ENCODE measurements around the gene TSPAN18. TPM values are rescaled to one million over a fixed set of nuclear protein-coding genes. Genes with fewer than 3 reads are reported as not detected.

The TSPAN18 gene
- total and polyA plus RNA-seq, 9 donors = 2.1 to 35.3 (median 14.4) TPM

DNA sequence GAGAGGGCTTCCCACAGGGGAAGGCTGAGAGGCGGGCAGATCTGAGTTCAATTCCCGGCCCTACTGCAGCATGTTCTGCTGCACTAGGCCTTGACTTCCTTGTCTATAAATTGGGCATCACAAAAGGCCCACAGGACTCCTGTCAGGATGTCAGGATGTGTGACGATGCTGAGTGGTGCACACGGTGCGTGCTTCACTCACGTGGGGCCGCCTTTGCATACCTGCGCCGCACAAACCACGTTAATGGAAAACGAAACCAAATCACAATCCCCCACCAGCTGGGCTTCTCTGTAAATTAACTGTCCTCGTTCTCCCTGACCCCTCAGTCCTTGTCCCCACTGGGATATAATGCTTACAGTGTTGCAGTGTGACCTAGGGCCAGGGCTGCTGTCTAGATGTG, 32.3 kb upstream of the TSPAN18 start:
- no peak overlapping the region for H3K27ac ChIP-seq
- no peaks in the 10 kb centered on the region for H3K36me3 ChIP-seq
- no peak for DNase-seq
- H3K27me3 ChIP-seq = no peaks in the 10 kb centered on the region
- no peaks in the 10 kb centered on the region for H3K9me3 ChIP-seq
- no peak for TF ChIP-seq POLR2A (IDR thresholded peaks at IDR 0.05)
- no peak for TF ChIP-seq EP300 (IDR thresholded peaks at IDR 0.05)
- TF ChIP-seq, protein P1, sequence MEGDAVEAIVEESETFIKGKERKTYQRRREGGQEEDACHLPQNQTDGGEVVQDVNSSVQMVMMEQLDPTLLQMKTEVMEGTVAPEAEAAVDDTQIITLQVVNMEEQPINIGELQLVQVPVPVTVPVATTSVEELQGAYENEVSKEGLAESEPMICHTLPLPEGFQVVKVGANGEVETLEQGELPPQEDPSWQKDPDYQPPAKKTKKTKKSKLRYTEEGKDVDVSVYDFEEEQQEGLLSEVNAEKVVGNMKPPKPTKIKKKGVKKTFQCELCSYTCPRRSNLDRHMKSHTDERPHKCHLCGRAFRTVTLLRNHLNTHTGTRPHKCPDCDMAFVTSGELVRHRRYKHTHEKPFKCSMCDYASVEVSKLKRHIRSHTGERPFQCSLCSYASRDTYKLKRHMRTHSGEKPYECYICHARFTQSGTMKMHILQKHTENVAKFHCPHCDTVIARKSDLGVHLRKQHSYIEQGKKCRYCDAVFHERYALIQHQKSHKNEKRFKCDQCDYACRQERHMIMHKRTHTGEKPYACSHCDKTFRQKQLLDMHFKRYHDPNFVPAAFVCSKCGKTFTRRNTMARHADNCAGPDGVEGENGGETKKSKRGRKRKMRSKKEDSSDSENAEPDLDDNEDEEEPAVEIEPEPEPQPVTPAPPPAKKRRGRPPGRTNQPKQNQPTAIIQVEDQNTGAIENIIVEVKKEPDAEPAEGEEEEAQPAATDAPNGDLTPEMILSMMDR (IDR thresholded peaks at IDR 0.05) = no peak
- intact Hi-C loops (cut with DNase I) = no loop called here
- H3K4me3 ChIP-seq = no peak overlapping the region
- no peaks in the 10 kb centered on the region for H3K4me1 ChIP-seq (ENCODE audit: insufficient read depth)
- WGBS, 3 donors = 79 to 92% (median 90%) methylated on average over 12 of the region's 12 CpGs

DNA sequence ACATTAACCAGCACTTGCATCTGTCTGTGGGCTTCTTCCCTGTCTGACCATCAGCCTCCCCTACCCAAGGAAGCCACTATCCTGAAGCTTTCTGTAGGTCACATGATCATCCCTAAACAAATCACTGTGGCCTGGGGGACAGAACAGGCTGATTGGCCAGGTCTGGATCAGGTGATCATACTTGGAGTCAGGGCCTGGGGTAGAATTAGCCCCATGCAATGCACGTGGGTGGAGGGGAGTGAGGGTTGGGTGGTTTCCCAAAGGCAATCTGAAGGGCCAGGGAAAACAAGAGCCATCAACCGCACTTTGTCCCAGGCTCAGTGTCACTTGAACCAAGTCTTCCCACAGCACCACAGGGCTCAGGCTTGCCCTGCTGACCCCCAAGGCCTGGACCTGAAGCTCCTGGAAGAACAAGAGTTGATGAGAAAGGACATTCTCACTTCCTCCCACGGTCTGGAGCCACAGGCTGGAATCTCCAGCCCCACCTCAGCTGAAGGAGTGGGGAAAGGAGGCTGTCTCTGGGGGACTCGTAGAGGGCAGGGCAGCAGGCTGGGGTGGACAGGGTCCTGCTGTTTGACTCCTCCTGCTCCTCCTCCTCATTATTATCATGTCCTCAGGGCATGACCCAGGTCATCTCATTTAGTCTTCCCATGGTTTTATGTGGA, 31.5 kb upstream of the TSPAN18 start:
- DNase-seq = no peak
- Histone ChIP-seq H3K27ac (no peak overlapping the region), H3K27me3 (no peaks in the 10 kb centered on the region), H3K9me3 (no peaks in the 10 kb centered on the region), H3K4me3 (no peak overlapping the region), H3K36me3 (no peaks in the 10 kb centered on the region), H3K4me1 (ENCODE audit: insufficient read depth) (no peaks in the 10 kb centered on the region)
- TF ChIP-seq EP300 (IDR thresholded peaks at IDR 0.05) (no peak), POLR2A (IDR thresholded peaks at IDR 0.05) (no peak)
- TF ChIP-seq, protein P1 (IDR thresholded peaks at IDR 0.05) = no peak
- 71 to 77% (median 71%) methylated on average over 4 of the region's 4 CpGs for WGBS, 3 donors
- intact Hi-C loops (cut with DNase I) = no loop called here

DNA sequence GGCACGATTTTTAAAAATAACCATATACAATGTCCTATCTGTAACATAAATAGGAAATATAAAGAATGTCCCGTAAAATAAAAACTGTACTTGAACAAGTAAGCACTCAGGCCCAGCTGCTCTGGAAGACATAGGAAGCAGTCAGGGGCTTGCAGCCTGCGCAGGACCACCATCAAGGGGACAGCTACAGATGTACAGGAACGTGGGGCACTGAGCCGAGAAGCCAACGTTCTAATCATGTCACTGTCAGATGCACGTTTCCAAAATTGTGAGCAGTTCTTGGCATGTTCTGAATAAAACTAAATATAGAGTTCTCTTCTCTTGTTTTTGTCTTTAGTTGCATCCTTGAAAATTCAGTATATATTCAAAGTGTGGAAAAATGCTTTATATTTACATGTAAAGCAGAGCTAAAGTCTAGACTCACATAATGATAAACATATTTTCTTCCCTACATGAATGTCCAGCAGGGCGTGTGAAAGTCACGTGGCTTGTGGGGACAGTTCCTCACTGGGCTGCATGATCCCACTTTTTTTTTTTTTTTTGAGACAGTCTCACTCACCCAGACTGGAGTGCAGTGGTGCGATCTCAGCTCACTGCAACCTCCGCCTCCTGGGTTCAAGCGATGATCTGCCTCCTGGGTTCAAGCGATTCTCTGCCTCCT, 28.4 kb upstream of the TSPAN18 start:
- intact Hi-C loops (cut with DNase I) = no loop called here

DNA sequence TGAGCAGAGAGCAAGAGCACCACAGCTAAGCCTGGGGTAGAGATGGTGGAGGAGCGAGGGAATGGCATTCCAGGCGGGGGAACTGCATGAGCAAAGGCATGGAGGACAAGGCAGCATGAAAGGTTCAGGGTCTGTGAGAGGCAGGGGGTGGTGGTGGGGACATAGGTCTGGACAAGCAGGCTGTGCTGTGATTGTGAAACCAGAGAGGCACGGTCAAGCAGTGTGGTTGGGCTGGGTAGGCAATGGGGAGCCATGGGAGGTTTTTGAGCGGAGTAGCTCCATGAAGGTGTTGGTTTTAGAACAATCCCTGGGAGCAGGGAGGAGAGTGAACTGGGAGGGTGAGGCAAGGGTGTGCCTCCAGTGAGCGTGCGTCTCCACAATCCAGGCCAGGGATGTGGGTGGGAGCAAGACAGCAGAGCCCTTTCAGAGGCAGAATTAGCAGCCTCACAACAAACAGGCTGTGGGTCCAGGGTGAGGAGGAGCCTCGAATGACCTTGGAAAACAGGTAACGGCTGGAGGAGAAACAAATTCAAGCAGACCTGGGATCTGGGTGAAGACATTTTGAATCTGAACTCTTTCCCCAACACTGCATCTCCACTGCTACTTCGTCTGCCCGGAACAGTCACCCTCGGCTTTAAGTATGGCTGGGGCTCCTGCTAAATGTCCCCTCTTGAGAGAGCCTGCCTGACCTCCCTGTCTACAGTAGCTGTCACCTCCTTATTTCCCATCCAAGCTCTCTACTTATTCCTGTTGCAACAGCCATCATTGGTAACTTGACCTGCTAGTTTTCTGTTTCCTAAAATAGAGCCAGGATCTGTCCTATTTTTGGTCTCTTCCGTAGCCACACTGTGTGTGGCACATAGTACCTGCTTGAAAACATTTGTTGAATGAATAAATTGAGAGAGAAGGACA, 27.0 kb upstream of the TSPAN18 start:
- WGBS, 3 donors = 67 to 77% (median 75%) methylated on average over 12 of the region's 12 CpGs
- H3K36me3 ChIP-seq = no peaks in the 10 kb centered on the region
- peaks cover 12% of the 10 kb centered on the region for H3K4me1 ChIP-seq (ENCODE audit: insufficient read depth)
- DNase-seq = no peak
- no peak overlapping the region for H3K4me3 ChIP-seq
- H3K27ac ChIP-seq = no peak overlapping the region
- H3K9me3 ChIP-seq = no peaks in the 10 kb centered on the region
- intact Hi-C loops (cut with DNase I) = no loop called here
- H3K27me3 ChIP-seq = no peaks in the 10 kb centered on the region
- TF ChIP-seq EP300 (IDR thresholded peaks at IDR 0.05) (no peak), POLR2A (IDR thresholded peaks at IDR 0.05) (no peak)
- TF ChIP-seq, protein P1 (IDR thresholded peaks at IDR 0.05) = no peak

More for the DNA sequence above, 28.4 kb upstream of the TSPAN18 start:
- no peaks in the 10 kb centered on the region for H3K27me3 ChIP-seq
- no peak overlapping the region for H3K27ac ChIP-seq
- no peaks in the 10 kb centered on the region for H3K36me3 ChIP-seq
- H3K4me1 ChIP-seq (ENCODE audit: insufficient read depth) = peaks cover 12% of the 10 kb centered on the region
- TF ChIP-seq, protein P1 (IDR thresholded peaks at IDR 0.05) = no peak
- TF ChIP-seq EP300 (IDR thresholded peaks at IDR 0.05) (no peak), POLR2A (IDR thresholded peaks at IDR 0.05) (no peak)
- no peak overlapping the region for H3K4me3 ChIP-seq
- WGBS, 3 donors = 78 to 80% (median 79%) methylated on average over 13 of the region's 13 CpGs
- no peak for DNase-seq
- no peaks in the 10 kb centered on the region for H3K9me3 ChIP-seq

Data from ovary (tissue), 9 donors.